Mucosa of stomach (tissue), 1 donor: Measurements from ENCODE around the gene CDC42SE1.
"Not testable (repeated sequence)": the region's sequence is repeated elsewhere in the genome, so short reads cannot be mapped to it uniquely, and the experiment has no call there.

Experiments
- H3K27me3 ChIP-seq: one replicate; pipeline ENCODE4 v1.7.0; 2013; ENCODE audit warnings: mild to moderate bottlenecking, low read length; ENCODE audit not compliant: control insufficient read depth, insufficient read depth
- H3K36me3 ChIP-seq: one replicate; pipeline ENCODE4 v1.7.0; 2013; ENCODE audit warnings: low read length; ENCODE audit not compliant: control insufficient read depth, insufficient read depth
- H3K4me1 ChIP-seq: one replicate; pipeline ENCODE4 v1.7.0; 2013; ENCODE audit warnings: mild to moderate bottlenecking, low read length; ENCODE audit not compliant: control insufficient read depth, insufficient read depth
- H3K4me3 ChIP-seq: one replicate; pipeline ENCODE4 v1.7.0; 2013; ENCODE audit warnings: low read length
- H3K9ac ChIP-seq: one replicate; pipeline ENCODE4 v1.7.0; 2013; ENCODE audit warnings: mild to moderate bottlenecking, low read length, moderate library complexity
- H3K9me3 ChIP-seq: one replicate; pipeline ENCODE4 v1.7.0; 2013; ENCODE audit warnings: mild to moderate bottlenecking, low read length, moderate library complexity; ENCODE audit not compliant: control insufficient read depth
- donor health status: Pancreatic carcinoma.

Gene CDC42SE1, protein sequence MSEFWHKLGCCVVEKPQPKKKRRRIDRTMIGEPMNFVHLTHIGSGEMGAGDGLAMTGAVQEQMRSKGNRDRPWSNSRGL

GRCh38 chr1:151059109-151060006 is at the start of gene CDC42SE1:
Gene CDC42SE1 (minus strand): TSS chr1:151059622. CDS start chr1:151055730, 3,892 bp downstream.
- H3K9me3 ChIP-seq, result no peaks in the 10 kb centered on the region
- H3K36me3 ChIP-seq, result peaks cover 12% of the 10 kb centered on the region
- H3K9ac ChIP-seq, result peak within 1 kb of the TSS; percentile 92
- H3K27me3 ChIP-seq, result no peaks in the 10 kb centered on the region
- peaks cover 43% of the 10 kb centered on the region for H3K4me1 ChIP-seq
- H3K4me3 ChIP-seq, result peak within 1 kb of the TSS; percentile 85

DNA sequence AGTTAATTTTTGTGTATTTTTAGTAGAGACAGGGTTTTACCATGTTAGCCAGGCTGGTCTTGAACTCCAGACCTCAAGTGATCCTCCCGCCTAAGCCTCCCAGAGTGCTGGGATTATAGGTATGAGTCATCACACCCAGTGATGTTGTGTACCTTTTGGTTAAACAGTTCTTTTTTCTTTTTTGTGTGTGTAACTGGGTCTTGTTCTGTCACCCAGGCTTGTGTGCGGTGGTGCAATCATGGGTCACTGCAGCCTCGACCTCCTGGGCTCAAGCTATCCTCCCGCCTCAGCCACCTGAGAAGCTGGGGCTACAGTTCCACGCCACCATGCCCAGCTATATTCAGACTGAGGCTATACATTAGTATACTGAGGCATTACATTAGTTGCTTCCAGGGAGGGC is 48.9 kb upstream of the CDC42SE1 start:
- H3K9ac ChIP-seq, result no peak overlapping the region
- H3K36me3 ChIP-seq, result no peaks in the 10 kb centered on the region
- H3K4me3 ChIP-seq, result no peak overlapping the region
- H3K27me3 ChIP-seq, result no peaks in the 10 kb centered on the region
- no peaks in the 10 kb centered on the region for H3K4me1 ChIP-seq
- no peaks in the 10 kb centered on the region for H3K9me3 ChIP-seq

DNA sequence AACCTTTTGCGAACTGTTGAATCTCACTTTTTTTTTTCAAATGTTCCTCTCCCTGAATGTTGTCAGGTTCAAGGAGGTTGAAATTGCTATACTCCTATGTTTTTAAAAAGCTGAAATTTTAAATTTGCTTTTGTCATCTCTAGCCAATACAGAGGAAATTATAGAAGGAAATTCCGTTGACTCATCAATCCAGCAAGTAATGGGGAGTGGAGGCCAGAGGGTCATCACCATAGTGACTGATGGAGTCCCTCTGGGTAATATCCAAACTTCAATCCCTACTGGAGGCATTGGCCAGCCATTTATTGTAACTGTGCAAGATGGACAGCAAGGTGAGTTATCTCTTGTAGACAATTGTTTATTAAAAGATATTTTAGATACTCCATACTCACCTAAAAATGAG is 47.5 kb upstream of the CDC42SE1 start:
- no peak overlapping the region for H3K4me3 ChIP-seq
- no peaks in the 10 kb centered on the region for H3K9me3 ChIP-seq
- H3K9ac ChIP-seq, result no peak overlapping the region
- no peaks in the 10 kb centered on the region for H3K27me3 ChIP-seq
- no peaks in the 10 kb centered on the region for H3K36me3 ChIP-seq
- H3K4me1 ChIP-seq, result no peaks in the 10 kb centered on the region

DNA sequence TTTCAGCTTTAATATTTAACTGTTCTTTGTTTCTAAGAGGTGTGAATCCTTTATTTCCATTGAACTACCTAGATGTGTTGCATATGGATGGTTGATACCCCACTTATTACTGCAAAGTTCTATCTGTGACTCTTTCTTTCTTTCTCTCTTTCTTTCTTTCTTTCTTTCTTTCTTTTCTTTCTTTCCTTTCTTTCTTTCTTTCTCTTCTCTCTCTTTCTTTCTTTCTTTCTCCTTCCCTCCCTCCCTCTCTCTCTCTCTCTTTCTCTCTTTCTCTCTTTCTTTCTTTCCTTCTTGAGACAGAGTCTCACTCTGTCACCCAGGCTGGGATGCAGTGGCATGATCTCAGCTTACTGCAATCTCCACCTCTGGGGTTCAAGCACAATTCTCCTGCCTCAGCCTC is 45.2 kb upstream of the CDC42SE1 start:
- H3K36me3 ChIP-seq, result no peaks in the 10 kb centered on the region
- no peaks in the 10 kb centered on the region for H3K4me1 ChIP-seq

DNA sequence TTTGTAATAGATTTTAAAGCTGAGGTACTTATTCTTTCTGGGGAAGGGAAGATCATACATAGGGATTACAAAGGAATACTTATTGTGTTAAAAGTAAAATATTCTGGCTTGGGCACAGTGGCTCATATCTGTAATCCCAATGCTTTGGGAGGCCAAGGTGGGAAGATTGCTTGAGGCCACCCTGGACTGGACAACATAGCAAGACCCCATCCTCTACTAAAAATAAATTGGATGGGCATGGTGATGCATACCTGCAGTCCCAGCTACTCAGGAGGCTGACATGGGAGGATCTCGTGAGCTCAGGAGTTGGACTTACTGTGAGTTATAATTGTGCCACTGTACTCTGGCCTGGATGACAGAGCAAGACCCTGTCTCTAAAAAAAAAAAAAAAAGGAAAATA is 38.7 kb upstream of the CDC42SE1 start:
- H3K4me3 ChIP-seq, result no peak overlapping the region
- no peaks in the 10 kb centered on the region for H3K9me3 ChIP-seq
- H3K9ac ChIP-seq, result no peak overlapping the region
- H3K4me1 ChIP-seq, result no peaks in the 10 kb centered on the region
- H3K27me3 ChIP-seq, result no peaks in the 10 kb centered on the region
- H3K36me3 ChIP-seq, result no peaks in the 10 kb centered on the region

More for the DNA sequence above, 45.2 kb upstream of the CDC42SE1 start:
- Histone ChIP-seq H3K9ac (no peak overlapping the region), H3K27me3 (no peaks in the 10 kb centered on the region), H3K4me3 (no peak overlapping the region), H3K9me3 (no peaks in the 10 kb centered on the region)

GRCh38 chr1:151097426-151097825 is 38.0 kb upstream of the CDC42SE1 start:
- H3K4me3 ChIP-seq, H3K4me1 ChIP-seq, H3K27me3 ChIP-seq, H3K9ac ChIP-seq, H3K36me3 ChIP-seq, H3K9me3 ChIP-seq: not testable (repeated sequence)

- no peak overlapping the region for H3K4me3 ChIP-seq
- no peak overlapping the region for H3K9ac ChIP-seq
- no peaks in the 10 kb centered on the region for H3K4me1 ChIP-seq
- H3K36me3 ChIP-seq, result peaks cover 3% of the 10 kb centered on the region
- no peaks in the 10 kb centered on the region for H3K9me3 ChIP-seq
- no peaks in the 10 kb centered on the region for H3K27me3 ChIP-seq
These were observed 26.6 kb upstream of the CDC42SE1 start for GRCh38 chr1:151085953-151086559.

- Histone ChIP-seq H3K9me3 (no peaks in the 10 kb centered on the region), H3K27me3 (no peaks in the 10 kb centered on the region), H3K9ac (no peak overlapping the region), H3K4me1 (peaks cover 5% of the 10 kb centered on the region), H3K4me3 (no peak overlapping the region), H3K36me3 (peaks cover 4% of the 10 kb centered on the region)
These were observed 12.8 kb upstream of the CDC42SE1 start for GRCh38 chr1:151072224-151072623.

DNA sequence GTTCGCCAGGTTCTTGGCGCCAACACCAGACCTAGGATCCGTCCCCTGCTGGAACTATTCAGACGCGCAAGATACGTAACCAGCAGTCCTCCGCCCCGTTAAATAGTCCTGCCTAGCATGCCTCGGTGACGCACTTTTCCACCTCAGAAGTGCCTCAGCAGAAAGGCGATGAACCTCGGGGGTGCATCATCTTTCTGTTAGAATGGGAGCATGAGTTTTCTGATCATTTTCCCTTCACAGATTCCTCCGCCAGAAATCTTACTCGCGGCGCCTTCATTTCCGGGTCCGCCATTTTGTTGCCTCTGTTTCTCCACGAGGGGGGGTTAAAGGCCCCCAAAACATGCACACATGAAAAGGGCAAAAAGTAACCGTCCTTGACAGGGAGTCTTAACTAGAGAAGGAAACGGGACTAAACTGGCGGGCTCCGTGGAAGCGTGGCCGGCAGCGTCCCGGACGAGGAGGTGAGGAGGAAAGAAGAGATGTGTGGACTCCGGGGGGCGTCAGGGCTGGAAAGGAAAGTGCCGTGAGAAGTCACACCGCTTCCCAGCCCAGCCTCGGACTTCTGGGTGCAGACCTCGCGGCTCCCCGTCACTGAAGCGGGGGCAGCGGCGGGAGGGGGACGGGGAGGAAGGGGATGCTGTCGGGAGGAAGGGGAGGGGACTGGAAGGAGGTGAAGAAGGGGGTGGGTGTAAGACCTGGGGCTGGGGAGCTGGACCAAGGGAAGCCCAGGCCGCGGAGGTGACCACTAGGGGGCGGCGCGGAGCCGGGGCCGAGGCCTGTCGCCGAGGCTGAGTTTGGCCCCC is 11.3 kb upstream of the CDC42SE1 start, which contains the start of gene GABPB2:
TSS of gene GABPB2 (plus strand) at position 288 of the 803 bp plus-strand sequence. CDS start 17,429 bp downstream, outside the sequence.
- H3K9me3 ChIP-seq, result no peaks in the 10 kb centered on the region
- H3K36me3 ChIP-seq, result peaks cover 4% of the 10 kb centered on the region
- peak within 1 kb of the TSS; percentile 99 for H3K9ac ChIP-seq
- H3K27me3 ChIP-seq, result no peaks in the 10 kb centered on the region
- peak within 1 kb of the TSS; percentile 92 for H3K4me3 ChIP-seq
- H3K4me1 ChIP-seq, result peaks cover 5% of the 10 kb centered on the region

DNA sequence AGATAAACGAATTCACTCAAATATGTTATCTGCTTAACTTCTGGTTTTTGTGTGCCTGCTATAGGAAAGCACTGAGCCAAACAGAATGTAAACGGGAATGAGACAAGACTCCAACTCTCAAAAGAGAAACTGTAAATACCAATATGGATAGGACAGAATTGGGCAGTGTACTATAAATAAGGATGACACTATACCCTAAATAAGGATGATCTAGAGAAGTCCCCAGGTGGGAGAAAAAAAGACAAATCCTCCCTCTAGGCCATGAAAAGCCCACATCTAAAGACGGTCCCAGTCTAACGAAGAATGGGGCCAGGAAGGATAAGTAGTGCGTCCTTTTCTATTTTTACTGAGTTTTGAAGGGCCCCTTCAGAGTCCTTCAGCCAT is 9.7 kb upstream of the CDC42SE1 start:
- no peaks in the 10 kb centered on the region for H3K9me3 ChIP-seq
- no peaks in the 10 kb centered on the region for H3K27me3 ChIP-seq
- no peak overlapping the region for H3K9ac ChIP-seq
- H3K36me3 ChIP-seq, result no peaks in the 10 kb centered on the region
- peaks cover 5% of the 10 kb centered on the region for H3K4me1 ChIP-seq
- no peak overlapping the region for H3K4me3 ChIP-seq

GRCh38 chr1:151067185-151067584 is 7.8 kb upstream of the CDC42SE1 start:
- Histone ChIP-seq H3K9ac (no peak overlapping the region), H3K4me1 (peaks cover 4% of the 10 kb centered on the region), H3K27me3 (no peaks in the 10 kb centered on the region), H3K9me3 (no peaks in the 10 kb centered on the region), H3K4me3 (no peak overlapping the region), H3K36me3 (no peaks in the 10 kb centered on the region)
